ENCODE measurements around the gene INTS7.

DNA sequence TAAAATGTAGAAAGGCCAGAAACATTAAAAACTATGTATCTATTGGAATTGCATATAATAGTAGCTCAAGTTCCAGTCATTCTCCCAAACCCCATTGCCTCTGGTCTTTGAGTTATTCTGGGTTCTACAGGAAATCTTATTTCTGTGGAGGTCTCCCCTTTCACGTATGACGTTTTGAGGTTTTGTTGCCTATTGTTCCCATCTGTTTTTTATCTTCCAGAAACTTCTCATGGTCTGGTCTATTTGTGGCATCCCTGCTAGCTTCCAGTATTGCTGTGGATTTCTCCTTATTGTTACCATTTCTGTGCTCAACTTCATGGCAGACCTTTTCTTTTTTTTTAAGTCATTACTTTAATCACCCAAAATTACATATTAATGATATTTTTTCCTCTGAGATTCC is 43.5 kb upstream of the INTS7 start:
- TF ChIP-seq, protein P1, sequence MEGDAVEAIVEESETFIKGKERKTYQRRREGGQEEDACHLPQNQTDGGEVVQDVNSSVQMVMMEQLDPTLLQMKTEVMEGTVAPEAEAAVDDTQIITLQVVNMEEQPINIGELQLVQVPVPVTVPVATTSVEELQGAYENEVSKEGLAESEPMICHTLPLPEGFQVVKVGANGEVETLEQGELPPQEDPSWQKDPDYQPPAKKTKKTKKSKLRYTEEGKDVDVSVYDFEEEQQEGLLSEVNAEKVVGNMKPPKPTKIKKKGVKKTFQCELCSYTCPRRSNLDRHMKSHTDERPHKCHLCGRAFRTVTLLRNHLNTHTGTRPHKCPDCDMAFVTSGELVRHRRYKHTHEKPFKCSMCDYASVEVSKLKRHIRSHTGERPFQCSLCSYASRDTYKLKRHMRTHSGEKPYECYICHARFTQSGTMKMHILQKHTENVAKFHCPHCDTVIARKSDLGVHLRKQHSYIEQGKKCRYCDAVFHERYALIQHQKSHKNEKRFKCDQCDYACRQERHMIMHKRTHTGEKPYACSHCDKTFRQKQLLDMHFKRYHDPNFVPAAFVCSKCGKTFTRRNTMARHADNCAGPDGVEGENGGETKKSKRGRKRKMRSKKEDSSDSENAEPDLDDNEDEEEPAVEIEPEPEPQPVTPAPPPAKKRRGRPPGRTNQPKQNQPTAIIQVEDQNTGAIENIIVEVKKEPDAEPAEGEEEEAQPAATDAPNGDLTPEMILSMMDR (IDR thresholded peaks at IDR 0.05): no peak
- TF ChIP-seq RCOR1 (IDR thresholded peaks at IDR 0.05; ENCODE audit: low read length): no peak
- TF ChIP-seq CHD2 (IDR thresholded peaks at IDR 0.05; ENCODE audit: low read length, partially characterized antibody): no peak
- no peak for TF ChIP-seq EP300 (IDR thresholded peaks at IDR 0.05; ENCODE audit: borderline replicate concordance in 1 of 2, low read depth in 1 of 2, low read length in 1 of 2)
- no peak for TF ChIP-seq SMC3 (IDR thresholded peaks at IDR 0.05; ENCODE audit: low read depth, low read length)
- TF ChIP-seq, protein P2, sequence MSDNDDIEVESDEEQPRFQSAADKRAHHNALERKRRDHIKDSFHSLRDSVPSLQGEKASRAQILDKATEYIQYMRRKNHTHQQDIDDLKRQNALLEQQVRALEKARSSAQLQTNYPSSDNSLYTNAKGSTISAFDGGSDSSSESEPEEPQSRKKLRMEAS (IDR thresholded peaks at IDR 0.05; ENCODE audit: low read depth): no peak
- no peak for TF ChIP-seq RAD21 (IDR thresholded peaks at IDR 0.05; ENCODE audit: low read length)
- no peak for TF ChIP-seq USF1 (IDR thresholded peaks at IDR 0.05; ENCODE audit: borderline replicate concordance, low read depth)
